Measurements from ENCODE around the gene PREPL.

The PREPL gene

DNA sequence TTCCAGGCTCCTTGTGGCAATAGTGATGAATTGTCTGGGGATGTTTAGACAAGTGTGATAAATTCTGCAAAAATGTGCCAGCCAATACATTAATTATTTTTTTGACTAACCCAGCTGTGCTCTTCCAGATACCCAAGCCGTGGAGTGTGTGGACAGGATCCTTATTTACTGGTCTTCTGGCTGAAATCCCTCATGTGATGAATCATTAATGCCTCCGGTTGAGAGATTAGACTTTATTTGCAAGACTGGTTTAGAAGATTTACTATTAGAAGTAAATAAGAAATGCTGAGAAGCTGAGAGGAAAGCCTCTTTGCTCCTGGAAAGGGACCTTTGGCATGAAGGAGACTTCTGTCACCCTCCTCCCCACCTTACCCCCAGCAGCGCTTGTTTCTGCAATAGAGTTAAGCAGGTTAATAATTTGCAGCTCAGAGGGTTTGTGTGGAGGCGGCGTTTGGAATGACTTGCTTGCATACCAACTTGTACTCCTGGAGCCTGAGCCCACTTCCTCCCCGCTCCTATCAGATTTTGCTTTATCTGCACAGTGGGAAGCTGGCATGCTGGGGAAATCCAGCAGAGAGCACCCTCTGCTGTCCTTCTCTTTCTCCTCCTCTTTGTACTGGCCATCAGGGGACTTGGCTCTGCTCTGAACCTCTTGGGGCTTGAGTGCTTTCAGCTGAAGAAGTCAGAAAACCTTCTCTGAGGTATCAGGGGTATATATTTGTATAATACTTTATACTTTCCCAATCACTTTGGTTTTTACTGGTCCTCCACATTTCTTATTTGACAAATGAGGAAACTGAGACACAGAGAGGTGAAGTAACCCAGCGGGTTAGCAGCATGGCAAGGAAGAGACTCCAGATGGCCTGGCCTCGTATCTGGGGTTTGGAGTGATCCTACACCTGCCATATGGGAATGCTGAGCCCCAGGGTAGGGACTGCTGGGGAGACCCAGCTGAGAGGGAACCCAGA, 69.7 kb downstream of the PREPL start:
- FAIRE-seq, result no peak

DNA sequence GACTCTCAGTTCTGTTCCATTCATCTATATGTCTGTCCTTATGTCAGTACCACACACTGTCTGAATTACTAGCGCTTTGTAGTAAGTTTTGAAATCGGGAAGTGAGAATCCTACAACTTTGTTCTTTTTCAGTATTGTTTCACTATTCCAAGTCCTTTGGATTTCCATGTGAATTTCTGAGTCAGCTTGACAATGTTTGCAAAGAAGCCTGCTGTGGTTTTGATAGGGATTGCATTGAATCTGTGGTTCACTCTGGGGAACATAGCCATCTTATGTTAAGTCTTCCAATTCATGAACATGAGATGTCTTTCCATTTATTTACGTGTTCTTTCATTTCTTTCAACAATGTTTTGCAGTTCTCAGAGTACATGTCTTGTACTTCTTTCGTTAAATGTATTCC, 71.0 kb downstream of the PREPL start:
- FAIRE-seq, result no peak

DNA sequence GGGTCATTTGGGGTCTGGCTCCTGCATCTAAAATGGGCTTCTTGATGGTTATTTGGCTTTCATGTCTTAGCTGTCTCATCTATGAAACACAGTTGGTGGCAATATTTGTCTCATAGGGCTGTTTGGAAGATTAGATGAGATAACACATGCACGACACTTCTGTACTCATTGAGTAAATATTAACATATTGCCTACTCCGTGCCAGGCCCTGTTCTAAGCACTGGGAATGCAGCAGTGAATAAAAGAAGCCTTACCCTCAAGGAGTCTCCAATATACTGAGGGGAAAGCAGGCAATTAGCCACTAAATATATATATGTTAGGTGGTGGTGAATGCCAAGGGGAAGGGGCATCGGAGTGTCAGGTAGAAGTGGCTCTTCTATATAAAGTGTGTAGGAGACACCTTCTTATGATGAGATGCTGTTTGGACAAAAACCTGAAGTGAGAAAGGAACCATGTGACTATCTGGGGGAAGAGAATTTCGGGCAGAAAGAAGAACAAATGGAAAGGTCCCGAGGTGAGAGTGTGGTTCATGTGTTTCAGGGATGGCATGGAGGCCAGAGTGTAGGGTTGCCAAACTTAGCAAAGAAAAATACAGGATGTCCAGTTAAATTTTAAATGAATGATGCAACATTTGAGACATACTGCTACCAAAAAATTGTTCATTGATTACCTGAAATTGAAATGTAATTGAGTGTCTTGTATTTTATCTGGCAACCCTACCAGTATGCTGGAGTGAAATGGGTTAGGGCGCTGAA, 74.2 kb downstream of the PREPL start:
- FAIRE-seq, result no peak

DNA sequence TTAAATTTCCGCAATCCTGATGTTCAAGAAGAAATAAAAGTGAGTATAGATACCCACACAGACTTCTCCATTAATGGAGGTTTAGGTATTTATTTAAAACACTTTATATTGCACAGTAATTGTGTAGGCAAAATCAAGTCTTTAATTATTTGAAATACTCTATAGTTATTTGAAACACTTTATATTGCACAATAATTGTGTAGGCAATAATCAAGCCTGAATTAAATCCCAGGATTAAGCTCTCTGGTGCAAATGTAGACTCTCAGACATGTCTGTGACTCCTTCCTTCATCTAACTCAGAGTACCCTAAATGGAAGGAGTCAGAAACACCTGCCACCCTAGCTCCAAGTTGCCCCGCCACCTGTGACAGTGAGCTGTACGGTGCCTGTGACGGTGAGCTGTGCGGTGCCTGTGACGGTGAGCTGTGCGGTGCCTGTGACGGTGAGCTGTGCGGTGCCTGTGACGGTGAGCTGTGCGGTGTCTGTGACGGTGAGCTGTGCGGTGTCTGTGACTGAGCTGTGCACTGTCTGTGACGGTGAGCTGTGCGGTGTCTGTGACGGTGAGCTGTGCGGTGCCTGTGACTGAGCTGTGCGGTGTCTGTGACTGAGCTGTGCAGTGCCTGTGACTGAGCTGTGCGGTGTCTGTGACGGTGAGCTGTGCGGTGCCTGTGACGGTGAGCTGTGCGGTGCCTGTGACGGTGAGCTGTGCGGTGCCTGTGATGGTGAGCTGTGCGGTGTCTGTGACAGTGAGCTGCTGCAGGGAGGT, 75.0 kb downstream of the PREPL start:
- no peak for FAIRE-seq

DNA sequence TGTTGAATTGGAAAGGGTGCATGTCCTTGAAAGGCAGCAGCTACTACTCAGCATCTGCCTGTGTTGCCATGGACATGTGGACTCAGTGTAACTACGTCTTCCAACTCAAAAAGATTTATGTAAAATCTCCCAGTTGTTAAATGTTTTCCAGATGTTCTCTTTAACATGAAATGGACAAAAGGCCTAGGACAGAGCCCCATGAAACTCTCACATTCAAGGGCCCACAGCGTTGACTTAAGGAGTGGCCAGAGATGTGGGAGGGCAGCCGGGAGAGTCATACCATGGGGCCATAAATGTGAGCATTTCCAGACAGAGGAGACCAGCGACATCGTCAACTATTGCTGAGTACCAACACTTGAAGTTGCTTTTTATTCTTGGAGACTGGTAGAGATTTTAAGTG, 76.1 kb downstream of the PREPL start:
- FAIRE-seq, result no peak

DNA sequence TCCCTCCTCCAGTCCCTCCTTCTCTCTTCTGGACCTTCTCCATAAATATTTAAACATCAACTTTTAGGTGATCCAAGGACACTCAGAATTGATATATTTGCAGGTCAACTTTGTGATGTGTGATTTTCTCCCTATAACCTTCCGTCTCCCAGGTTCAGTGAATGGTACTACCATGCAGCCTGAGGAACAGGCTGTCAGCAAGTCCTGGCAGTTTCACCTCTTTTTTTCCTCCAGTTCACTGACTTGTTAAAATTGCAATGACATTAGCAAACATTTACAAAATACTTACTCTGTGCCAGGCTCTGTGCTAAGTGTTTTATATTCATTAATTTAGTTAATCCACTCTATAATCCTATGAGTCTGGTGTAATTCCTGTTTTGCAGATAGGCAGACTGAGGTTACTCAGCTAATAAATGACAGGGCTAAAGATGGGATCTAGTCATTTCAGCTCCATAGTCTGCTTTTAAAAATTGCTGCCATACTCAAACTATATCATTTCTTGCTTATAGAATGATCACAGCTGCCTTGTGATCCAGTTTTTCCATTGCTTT, 78.1 kb downstream of the PREPL start:
- no peak for FAIRE-seq

DNA sequence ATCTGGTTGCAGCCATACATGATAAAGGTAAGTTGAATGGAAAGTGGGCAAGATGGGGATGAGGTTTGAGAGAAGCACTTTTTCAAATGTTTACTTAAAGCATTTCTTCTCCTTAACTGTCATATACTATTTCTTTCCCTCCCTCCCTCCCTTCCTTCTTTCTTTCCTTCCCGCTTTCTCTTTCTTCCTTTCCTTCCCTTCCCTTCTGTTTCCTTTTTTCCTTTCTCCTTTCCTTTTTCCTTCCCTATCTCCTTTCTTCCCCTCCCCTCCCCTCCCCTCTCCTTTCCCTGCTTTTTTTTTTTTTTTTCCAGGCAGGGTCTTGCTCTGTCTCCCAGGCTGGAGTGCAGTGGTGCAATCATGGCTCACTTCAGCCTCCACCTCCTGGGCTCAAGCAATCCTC, 80.4 kb downstream of the PREPL start:
- no peak for FAIRE-seq

DNA sequence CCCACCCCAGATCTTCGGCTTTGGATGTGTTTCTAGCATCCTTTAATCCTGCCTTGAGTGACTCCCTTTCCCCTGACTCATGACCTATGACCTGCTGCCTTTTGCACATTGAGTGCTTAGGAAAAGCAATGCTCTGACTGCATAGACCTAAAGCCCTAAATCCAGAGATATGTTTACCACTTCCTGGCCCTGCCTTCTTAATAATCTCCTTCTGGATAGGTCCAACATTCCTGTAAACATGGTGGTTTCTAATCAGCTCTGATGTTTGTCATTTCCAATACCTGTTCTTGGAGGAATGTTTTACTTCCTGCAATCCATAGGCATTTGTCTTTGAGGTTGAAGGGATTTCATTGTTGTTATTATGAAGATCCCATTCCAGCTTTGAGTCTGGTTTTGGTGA, 83.8 kb downstream of the PREPL start:
- FAIRE-seq, result no peak

DNA sequence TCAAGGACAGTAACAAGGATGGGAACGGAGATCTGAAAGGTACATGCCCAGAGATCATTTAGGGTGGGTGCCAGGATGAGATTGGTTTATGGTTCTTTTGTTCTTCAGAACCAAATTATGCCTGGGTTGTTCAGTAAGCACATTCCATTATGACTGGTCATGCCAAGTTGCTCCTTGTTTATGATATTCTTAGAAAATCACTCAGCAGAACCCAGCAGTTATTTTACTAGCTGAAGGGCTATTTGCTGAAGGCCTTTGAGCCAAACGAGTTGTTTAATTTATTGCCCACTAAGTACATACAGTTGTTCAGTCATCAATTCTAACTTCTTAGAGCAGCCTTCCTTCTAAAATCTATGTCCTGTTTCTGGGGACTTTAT, 85.4 kb downstream of the PREPL start:
- FAIRE-seq, result no peak

DNA sequence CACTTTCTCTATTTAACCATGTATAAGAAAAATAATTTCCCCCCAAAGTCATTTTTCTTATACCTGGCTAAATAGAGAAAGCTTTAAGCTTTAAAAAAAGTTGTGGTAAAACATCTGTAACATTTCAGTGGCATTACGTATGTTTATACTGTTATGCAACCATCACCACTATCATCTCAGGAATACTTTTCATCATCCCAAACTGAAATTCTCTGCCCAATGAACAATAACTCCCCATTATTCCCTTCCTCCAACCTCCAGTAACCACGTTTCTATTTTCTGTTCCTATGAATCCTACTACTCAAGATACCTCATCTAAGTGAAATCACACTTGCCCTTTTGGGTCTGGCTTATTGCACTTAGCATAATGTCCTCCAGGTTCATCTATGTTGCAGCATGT, 87.7 kb downstream of the PREPL start:
- FAIRE-seq, result no peak

DNA sequence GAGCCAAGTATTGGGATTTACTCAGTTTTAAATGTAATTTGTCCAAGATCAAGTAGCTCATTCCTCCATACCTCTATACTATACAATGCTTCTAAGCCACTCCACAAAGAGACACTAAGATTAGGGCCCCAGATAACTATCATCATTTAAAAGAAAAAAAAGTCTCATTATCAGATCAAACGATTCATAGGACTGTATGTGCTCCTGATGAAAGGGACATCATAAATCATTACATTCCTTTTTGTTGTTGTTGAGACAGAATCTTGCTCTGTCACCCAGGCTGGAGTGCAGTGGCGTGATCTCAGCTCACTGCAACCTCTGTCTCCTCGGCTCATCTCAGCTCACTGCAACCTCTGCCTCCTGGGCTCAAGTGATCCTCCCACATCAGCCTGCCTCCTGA, 88.2 kb downstream of the PREPL start:
- no peak for FAIRE-seq

DNA sequence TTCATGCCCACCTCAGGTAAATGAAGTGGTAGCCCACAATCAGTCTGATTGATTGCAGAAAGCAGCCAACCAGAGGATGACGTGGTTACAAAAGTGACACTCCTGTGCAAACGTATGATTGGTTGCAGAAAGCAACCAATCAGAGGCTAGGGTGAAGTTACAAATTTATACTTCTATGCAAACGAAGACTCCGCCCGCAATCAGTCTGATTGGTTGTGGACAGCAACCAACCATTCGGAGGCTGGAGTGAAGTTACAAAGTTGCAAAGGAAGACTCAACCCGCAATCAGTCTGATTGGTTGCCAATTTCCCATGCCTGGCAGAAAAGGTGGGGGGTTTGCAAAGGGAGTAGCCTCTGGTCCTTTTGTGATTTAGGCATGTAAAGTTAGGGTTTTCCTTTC, 90.0 kb downstream of the PREPL start:
- no peak for FAIRE-seq

DNA sequence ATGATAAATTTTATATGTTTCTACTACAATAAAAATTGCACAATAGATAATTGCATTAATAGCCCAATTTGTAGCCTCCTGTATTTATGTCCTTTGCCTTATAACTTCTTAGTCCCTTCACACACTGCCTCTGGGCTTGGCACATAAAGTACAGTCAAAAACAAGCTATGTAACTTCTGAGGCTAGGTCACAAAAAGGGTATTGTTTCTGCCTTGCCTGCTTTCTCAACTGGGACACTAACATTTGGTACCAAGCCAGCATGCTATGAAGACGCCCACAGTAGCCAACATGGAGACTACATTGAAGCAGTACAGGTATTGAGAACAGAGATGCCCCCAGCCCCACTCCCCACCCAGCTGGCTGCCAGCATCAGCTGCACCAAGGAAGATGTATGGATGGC, 91.5 kb downstream of the PREPL start:
- FAIRE-seq, result no peak

DNA sequence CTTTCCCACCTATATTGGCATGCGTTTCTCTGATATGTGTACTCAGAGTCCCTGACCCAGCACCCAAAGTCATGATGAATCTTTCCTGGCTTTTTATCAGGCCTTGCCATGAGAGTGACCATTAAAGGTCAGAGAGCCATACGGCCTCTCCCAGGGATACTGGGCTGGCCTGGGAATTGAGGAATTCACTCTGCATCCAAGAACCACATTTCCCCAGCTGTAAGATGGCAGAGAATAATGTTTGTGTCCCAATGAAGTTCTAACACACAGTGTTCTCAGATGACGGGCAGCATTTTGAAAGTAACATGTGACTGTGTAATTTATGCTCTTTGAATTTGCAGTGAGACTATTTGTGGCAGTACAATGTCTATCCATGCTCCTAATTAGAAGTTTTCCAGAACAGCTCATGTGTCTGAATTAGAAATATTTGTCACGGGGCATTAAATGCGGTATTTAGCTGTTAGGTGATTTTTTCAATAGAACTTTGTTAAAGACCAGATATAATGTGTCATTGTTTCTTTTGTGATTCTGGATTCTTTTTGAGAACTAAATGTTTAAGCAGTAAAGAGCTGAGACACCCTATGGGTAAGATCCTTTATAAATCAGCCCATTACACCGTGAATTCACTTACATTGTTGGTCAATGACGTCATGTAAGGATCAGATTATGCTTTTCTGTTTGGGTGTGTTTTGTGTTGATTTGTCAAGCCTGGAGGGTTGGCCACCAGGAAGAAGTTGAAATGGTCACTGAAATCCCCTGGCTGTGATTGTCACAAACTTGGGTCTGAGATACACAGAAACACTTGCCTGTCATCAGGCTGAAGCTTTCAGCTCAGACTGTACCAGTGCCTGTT, 93.3 kb downstream of the PREPL start:
- FAIRE-seq, result no peak

All from endometrium (tissue), 2 donors.